ENCODE measurements around the gene ITGA8. TPM values are rescaled to one million over a fixed set of nuclear protein-coding genes. Genes with fewer than 3 reads are reported as not detected.

ITGA8 gene
- total RNA-seq, 2 donors from 2014 or later, result not detected

- DNase-seq, result no peak
- no peaks in the 10 kb centered on the region for H3K36me3 Mint-ChIP-seq (ENCODE audit: insufficient read depth in 2 of 2)
- no peaks in the 10 kb centered on the region for H3K4me1 Mint-ChIP-seq (ENCODE audit: low read depth)
- peaks cover 34% of the 10 kb centered on the region for H3K27me3 Mint-ChIP-seq (ENCODE audit: low read depth)
- no peak overlapping the region for H3K27ac Mint-ChIP-seq
- no peak overlapping the region for H3K4me3 Mint-ChIP-seq
- peaks cover 0 to 1% of the 10 kb centered on the region in 2 donors for H3K9me3 Mint-ChIP-seq
- ATAC-seq (replicated peaks in 1 of 2), result no peak
Measured at GRCh38 chr10:15725603-15726002, 5.9 kb upstream of the ITGA8 start.

DNA sequence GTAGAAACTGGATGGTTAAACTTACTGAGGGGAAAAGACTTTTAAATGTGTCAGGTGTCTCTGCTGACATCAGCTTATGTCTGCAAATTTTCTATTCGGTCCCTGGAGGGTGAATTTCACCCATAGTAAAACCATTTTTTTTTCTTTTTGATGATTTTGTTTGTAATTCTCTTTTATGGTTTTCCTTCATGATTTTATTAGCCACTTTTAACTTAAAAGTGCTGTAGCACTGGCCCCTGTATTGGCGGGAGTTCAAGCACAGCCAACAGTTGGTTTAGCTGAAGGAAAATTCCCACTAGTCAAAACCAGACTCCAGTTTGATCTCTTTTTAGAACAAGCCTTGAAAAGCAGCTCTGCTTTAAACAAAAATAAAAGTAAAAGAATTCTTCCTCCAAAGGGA lies 5.0 kb upstream of the ITGA8 start:
- Mint-ChIP-seq H3K4me3 (no peak overlapping the region), H3K27ac (no peak overlapping the region), H3K9me3 (peaks cover 0 to 1% of the 10 kb centered on the region in 2 donors), H3K36me3 (ENCODE audit: insufficient read depth in 2 of 2) (no peaks in the 10 kb centered on the region), H3K4me1 (ENCODE audit: low read depth) (no peaks in the 10 kb centered on the region), H3K27me3 (ENCODE audit: low read depth) (peaks cover 41% of the 10 kb centered on the region)
- DNase-seq (no peak), ATAC-seq (replicated peaks in 1 of 2) (no peak)

- no peak for DNase-seq
- Mint-ChIP-seq H3K4me1 (ENCODE audit: low read depth) (peaks cover 3% of the 10 kb centered on the region), H3K9me3 (peaks cover 0 to 1% of the 10 kb centered on the region in 2 donors), H3K27ac (no peak overlapping the region), H3K27me3 (ENCODE audit: low read depth) (peaks cover 46% of the 10 kb centered on the region), H3K36me3 (ENCODE audit: insufficient read depth in 2 of 2) (no peaks in the 10 kb centered on the region), H3K4me3 (no peak overlapping the region)
- no peak for ATAC-seq (replicated peaks in 1 of 2)
Measured at GRCh38 chr10:15723803-15724202, 4.1 kb upstream of the ITGA8 start.

DNA sequence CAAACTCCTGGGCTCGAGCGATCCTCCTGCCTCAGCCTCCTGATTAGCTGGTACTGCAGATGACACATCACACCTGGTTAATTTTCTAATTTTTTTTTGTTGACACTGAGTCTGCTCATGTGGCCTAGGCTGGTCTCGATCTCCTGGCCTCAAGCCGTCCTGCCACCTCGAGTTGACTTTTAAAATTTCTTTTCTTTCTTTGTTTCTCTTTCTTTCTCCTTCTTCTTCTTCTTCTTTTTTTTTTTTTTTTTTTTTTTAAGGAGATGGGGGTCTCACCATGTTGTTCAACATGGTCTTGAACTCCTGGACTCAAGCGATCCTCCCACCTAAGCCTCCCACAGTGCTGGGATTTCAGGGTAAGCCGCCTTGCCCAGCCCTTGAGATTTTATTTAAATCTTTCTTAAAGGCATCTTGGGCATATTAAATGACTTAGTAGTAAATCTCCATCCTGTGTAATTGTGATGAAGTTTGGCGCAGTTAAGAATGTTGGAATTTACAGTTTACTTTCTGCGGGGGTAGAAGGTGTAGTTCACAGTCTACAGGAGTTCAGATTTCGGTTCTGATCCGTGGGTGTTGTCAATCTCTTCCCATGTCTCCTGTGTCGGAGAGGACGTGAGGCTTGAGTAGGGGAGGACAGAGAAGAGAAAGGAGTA lies 1.0 kb upstream of the ITGA8 start:
- Mint-ChIP-seq H3K27ac (no peak overlapping the region), H3K36me3 (ENCODE audit: insufficient read depth in 2 of 2) (no peaks in the 10 kb centered on the region), H3K4me1 (ENCODE audit: low read depth) (peaks cover 5% of the 10 kb centered on the region), H3K9me3 (no peaks in the 10 kb centered on the region), H3K4me3 (no peak overlapping the region), H3K27me3 (ENCODE audit: low read depth) (peaks cover 60% of the 10 kb centered on the region)
- ATAC-seq (replicated peaks in 1 of 2) (no peak), DNase-seq (no peak)

- DNase-seq (no peak), ATAC-seq (replicated peaks in 1 of 2) (no peak)
- peaks cover 5% of the 10 kb centered on the region for H3K4me1 Mint-ChIP-seq (ENCODE audit: low read depth)
- no peak overlapping the region for H3K27ac Mint-ChIP-seq
- no peaks in the 10 kb centered on the region for H3K9me3 Mint-ChIP-seq
- no peaks in the 10 kb centered on the region for H3K36me3 Mint-ChIP-seq (ENCODE audit: insufficient read depth in 2 of 2)
- peak overlapping the region; percentile 15 to 54 for H3K4me3 Mint-ChIP-seq
- peaks cover 63% of the 10 kb centered on the region for H3K27me3 Mint-ChIP-seq (ENCODE audit: low read depth)
Measured at GRCh38 chr10:15719049-15719898, 448 bp downstream of the ITGA8 start.

DNA sequence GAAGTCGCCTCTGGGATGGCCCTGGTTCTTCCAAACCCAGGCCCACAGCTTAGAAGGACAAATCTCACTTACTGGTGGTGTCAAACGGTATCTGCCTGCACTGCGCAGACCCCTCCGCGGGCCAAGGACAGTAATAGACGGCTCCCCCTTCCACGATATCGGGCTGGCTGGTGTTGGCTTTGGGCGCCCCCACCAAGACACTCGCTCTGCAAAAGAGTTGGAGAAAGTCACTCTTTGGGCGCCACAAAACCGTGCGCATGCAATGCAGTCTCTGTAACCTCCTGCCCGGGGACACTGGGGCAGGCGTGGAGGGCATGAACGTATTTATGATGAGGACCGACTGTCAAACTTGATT lies 1.1 kb downstream of the ITGA8 start:
- peak overlapping the region in 1 of 2 donors; percentile 54 for H3K4me3 Mint-ChIP-seq
- ATAC-seq (replicated peaks in 1 of 2), result no peak

GRCh38 chr10:15715619-15716227 lies 4.0 kb downstream of the ITGA8 start:
- Mint-ChIP-seq H3K4me3 (no peak overlapping the region), H3K27ac (no peak overlapping the region), H3K4me1 (ENCODE audit: low read depth) (peaks cover 5% of the 10 kb centered on the region), H3K9me3 (no peaks in the 10 kb centered on the region), H3K27me3 (ENCODE audit: low read depth) (peaks cover 36% of the 10 kb centered on the region), H3K36me3 (ENCODE audit: insufficient read depth in 2 of 2) (no peaks in the 10 kb centered on the region)
- ATAC-seq (replicated peaks in 1 of 2), result no peak
- no peak for DNase-seq

More for the DNA sequence above, 1.1 kb downstream of the ITGA8 start:
- H3K9me3 Mint-ChIP-seq, result no peaks in the 10 kb centered on the region
- no peaks in the 10 kb centered on the region for H3K36me3 Mint-ChIP-seq (ENCODE audit: insufficient read depth in 2 of 2)
- DNase-seq, result no peak
- H3K27me3 Mint-ChIP-seq (ENCODE audit: low read depth), result peaks cover 60% of the 10 kb centered on the region
- peaks cover 5% of the 10 kb centered on the region for H3K4me1 Mint-ChIP-seq (ENCODE audit: low read depth)
- H3K27ac Mint-ChIP-seq, result no peak overlapping the region

GRCh38 chr10:15714847-15715246 lies 4.9 kb downstream of the ITGA8 start:
- no peaks in the 10 kb centered on the region for H3K9me3 Mint-ChIP-seq
- no peak overlapping the region for H3K4me3 Mint-ChIP-seq
- H3K4me1 Mint-ChIP-seq (ENCODE audit: low read depth), result peaks cover 5% of the 10 kb centered on the region
- no peak overlapping the region for H3K27ac Mint-ChIP-seq
- DNase-seq (no peak), ATAC-seq (replicated peaks in 1 of 2) (no peak)
- H3K36me3 Mint-ChIP-seq (ENCODE audit: insufficient read depth in 2 of 2), result no peaks in the 10 kb centered on the region
- peaks cover 34% of the 10 kb centered on the region for H3K27me3 Mint-ChIP-seq (ENCODE audit: low read depth)

DNA sequence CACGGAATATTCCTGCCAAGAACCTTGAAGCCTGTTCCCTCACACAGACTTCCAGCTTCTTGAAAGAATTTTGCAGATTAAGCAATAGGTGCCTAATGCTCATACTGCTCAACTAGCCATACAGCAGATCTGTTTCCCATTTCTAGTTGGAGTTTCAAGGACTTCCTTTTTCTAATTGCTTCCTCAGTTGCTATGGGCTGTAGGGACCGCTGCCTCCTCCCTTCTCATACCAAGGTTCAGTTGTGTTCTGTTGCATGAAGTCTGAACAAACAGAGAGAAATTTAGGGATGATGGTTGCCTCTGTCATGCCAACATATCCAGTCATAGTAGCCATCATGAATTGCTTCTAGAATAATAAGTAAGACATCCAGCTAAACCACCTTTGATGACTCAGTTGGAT lies 6.8 kb downstream of the ITGA8 start:
- no peaks in the 10 kb centered on the region for H3K4me1 Mint-ChIP-seq (ENCODE audit: low read depth)
- ATAC-seq (replicated peaks in 1 of 2) (no peak), DNase-seq (no peak)
- peaks cover 21% of the 10 kb centered on the region for H3K27me3 Mint-ChIP-seq (ENCODE audit: low read depth)
- H3K36me3 Mint-ChIP-seq (ENCODE audit: insufficient read depth in 2 of 2), result no peaks in the 10 kb centered on the region
- no peak overlapping the region for H3K27ac Mint-ChIP-seq
- no peak overlapping the region for H3K4me3 Mint-ChIP-seq
- H3K9me3 Mint-ChIP-seq, result no peaks in the 10 kb centered on the region

GRCh38 chr10:15710455-15710854 lies 9.3 kb downstream of the ITGA8 start:
- no peaks in the 10 kb centered on the region for H3K4me1 Mint-ChIP-seq (ENCODE audit: low read depth)
- peaks cover 11% of the 10 kb centered on the region for H3K27me3 Mint-ChIP-seq (ENCODE audit: low read depth)
- ATAC-seq (replicated peaks in 1 of 2) (no peak), DNase-seq (no peak)
- no peaks in the 10 kb centered on the region for H3K9me3 Mint-ChIP-seq
- no peak overlapping the region for H3K4me3 Mint-ChIP-seq
- H3K36me3 Mint-ChIP-seq (ENCODE audit: insufficient read depth in 2 of 2), result no peaks in the 10 kb centered on the region
- H3K27ac Mint-ChIP-seq, result no peak overlapping the region

DNA sequence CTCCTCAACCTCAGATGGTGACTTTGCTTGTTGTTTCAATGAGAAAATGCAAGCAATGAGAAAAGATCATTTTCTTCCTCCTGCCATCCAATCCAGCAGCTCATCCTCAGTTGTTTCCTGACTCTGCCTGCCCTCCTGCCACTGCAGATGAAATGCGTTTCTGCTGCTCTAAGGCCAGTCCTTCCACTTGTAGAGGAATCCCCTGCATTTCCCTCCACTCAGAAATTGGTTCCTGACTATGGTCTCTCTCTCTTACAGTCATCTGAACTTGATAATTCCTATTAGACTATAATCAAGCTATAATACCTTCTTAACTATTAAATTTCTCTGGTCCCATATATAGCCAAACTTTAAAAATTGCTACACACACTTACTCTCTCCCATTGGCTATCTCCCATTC lies 14.4 kb downstream of the ITGA8 start:
- Mint-ChIP-seq H3K27ac (no peak overlapping the region), H3K9me3 (no peaks in the 10 kb centered on the region), H3K4me1 (ENCODE audit: low read depth) (no peaks in the 10 kb centered on the region), H3K36me3 (ENCODE audit: insufficient read depth in 2 of 2) (no peaks in the 10 kb centered on the region), H3K4me3 (no peak overlapping the region), H3K27me3 (ENCODE audit: low read depth) (peaks cover 4% of the 10 kb centered on the region)
- DNase-seq, result no peak
- ATAC-seq (replicated peaks in 1 of 2), result no peak

DNA sequence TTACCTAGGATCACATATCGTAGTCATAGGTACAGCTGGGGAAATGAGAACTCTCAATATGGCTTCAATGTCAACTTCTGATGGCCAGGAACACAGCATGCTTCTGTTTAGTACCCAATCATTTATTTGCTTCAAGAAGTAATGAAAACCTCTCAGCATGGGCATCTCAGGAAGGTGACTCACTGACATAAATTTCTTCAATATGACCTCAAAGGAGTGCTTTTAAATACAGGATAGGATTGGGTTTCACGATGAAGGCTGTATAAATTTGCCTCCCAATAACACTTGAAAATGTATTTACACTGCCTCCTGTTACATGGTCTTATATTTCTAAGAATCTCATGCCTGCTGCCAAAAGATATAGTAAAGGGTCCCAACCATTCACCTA lies 15.1 kb downstream of the ITGA8 start:
- no peak overlapping the region for H3K27ac Mint-ChIP-seq
- H3K9me3 Mint-ChIP-seq, result no peaks in the 10 kb centered on the region
- H3K36me3 Mint-ChIP-seq (ENCODE audit: insufficient read depth in 2 of 2), result no peaks in the 10 kb centered on the region
- DNase-seq (no peak), ATAC-seq (replicated peaks in 1 of 2) (peak in 1 of 2 donors; percentile 9)
- no peaks in the 10 kb centered on the region for H3K4me1 Mint-ChIP-seq (ENCODE audit: low read depth)
- H3K27me3 Mint-ChIP-seq (ENCODE audit: low read depth), result peaks cover 9% of the 10 kb centered on the region
- no peak overlapping the region for H3K4me3 Mint-ChIP-seq

DNA sequence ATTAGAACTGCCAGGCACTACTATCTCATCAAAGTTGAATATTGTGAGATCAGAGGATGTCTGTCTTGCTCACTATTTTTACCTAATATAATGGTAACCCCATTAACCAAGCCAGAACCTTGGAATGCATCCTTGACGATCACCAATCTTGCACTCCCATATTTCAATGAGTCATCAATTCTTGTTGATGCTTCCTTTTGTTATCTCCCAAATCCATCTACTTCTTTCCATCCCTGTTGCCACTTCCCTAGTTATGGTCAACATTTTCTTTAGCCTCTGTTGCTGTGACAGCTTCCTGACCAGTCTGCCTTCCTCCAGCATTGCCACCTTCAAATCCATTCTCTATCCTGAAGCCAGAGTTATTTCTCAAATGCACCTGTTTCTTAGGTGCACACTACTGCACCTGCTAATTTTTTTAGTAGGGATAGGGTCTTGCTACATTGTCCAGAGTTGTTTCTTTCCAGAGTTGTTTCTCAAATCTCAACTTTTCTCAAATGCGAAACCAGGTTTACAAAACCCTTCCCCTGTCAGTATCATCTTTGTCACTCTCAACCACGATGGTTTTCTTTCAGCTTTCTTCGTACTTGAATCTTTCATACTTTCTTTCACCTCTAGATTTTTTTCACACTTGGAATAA lies 15.7 kb downstream of the ITGA8 start:
- Mint-ChIP-seq H3K4me1 (ENCODE audit: low read depth) (no peaks in the 10 kb centered on the region), H3K36me3 (ENCODE audit: insufficient read depth in 2 of 2) (no peaks in the 10 kb centered on the region), H3K27me3 (ENCODE audit: low read depth) (peaks cover 10% of the 10 kb centered on the region), H3K4me3 (no peak overlapping the region), H3K27ac (no peak overlapping the region), H3K9me3 (no peaks in the 10 kb centered on the region)
- peak in 1 of 2 donors; percentile 11 for ATAC-seq (replicated peaks in 1 of 2)
- no peak for DNase-seq
